HCT116 (cell line): ENCODE measurements around the gene RGS7. TPM values are rescaled to one million over a fixed set of nuclear protein-coding genes. Genes with fewer than 3 reads are reported as not detected.

Source experiments
- ATAC-seq: fragments of 200-7000 bp; cut with Tn5 transposase; 2 replicates; pipeline ENCODE4 v1.9.1; 2020; ENCODE audit warnings: mild to moderate bottlenecking, moderate library complexity
- BruUV-seq: library from RNA; stranded (reverse); fragments of 400-500 nt; replicated peaks from 2 replicates; lab custom pipeline; 2021; lab: Mats Ljungman, UMichigan
- CTCF ChIA-PET: fragments of 300-600 bp; sonication (Branson Sonifier 250); formaldehyde crosslinking; loops from one replicate; lab custom pipeline; 2021; ENCODE audit warnings: antibody characterized with exemption; lab: Charles Lee
- POLR2A ChIA-PET: fragments of 300-600, 350-600 bp; sonication (Branson Sonifier 250); formaldehyde crosslinking; loops from one replicate; lab custom pipeline; 2021; ENCODE audit warnings: antibody characterized with exemption; lab: Charles Lee
- RAD21 ChIA-PET, 2 experiments: fragments of 300-600 bp; sonication (Branson Sonifier 250); formaldehyde crosslinking; loops; one replicate each; lab custom pipeline; 2023; ENCODE audit warnings: low total read pairs in 2 of 2; ENCODE audit not compliant: uncharacterized antibody in 2 of 2, unreplicated experiment in 2 of 2, low non-redundant PET in 1 of 2; lab: Charles Lee
- DNase-seq: peaks from one replicate; pipeline ENCODE4 v3.0.0-alpha.2; 2010; ENCODE audit warnings: low read depth, low spot score
- H2AFZ ChIP-seq: fragments of 200-600 bp; shearing (Covaris generic), sonication (generic); 2 replicates; pipeline ENCODE4 v1.6.1; 2017; ENCODE audit warnings: low read depth, mixed run types, mixed read lengths, antibody characterized with exemption, low read length; ENCODE audit not compliant: poor library complexity, severe bottlenecking
- H3K27ac ChIP-seq: 2 replicates; pipeline ENCODE4 v1.5.1; 2012; ENCODE audit warnings: low read depth, low read length
- H3K27me3 ChIP-seq: fragments of 200-600 bp; sonication (generic); 2 replicates; pipeline ENCODE4 v1.6.1; 2016; ENCODE audit warnings: mixed run types, low read length, mixed read lengths; ENCODE audit not compliant: insufficient read depth
- H3K36me3 ChIP-seq, 2 experiments: fragments of 200-500 bp in 1 of 2; fragments of 200-600 bp in 1 of 2; sonication (Bioruptor generic) in 1 of 2; sonication (generic) in 1 of 2; 2 replicates each; pipeline versions ENCODE4 v1.5.1 to v1.6.1; 2014 to 2016; ENCODE audit warnings: low read length in 2 of 2, inconsistent platforms in 1 of 2, mixed read lengths in 1 of 2, mixed run types in 1 of 2; ENCODE audit not compliant: insufficient read depth in 2 of 2, control insufficient read depth in 1 of 2
- H3K4me1 ChIP-seq, 2 experiments: fragments of 200-600 bp in 1 of 2; sonication (generic) in 1 of 2; 2 replicates each; pipeline versions ENCODE4 v1.5.1 to v1.6.1; 2012 to 2017; ENCODE audit warnings: low read length in 2 of 2, inconsistent platforms in 1 of 2, mild to moderate bottlenecking in 1 of 2, mixed read lengths in 1 of 2, mixed run types in 1 of 2, moderate library complexity in 1 of 2; ENCODE audit not compliant: insufficient read depth in 2 of 2, control insufficient read depth in 1 of 2
- H3K4me2 ChIP-seq: fragments of 200-600 bp; sonication (generic); 2 replicates; pipeline ENCODE4 v1.6.1; 2017; ENCODE audit warnings: mixed run types, low read length, mixed read lengths
- H3K4me3 ChIP-seq, 2 experiments: fragments of 200-600 bp in 1 of 2; sonication (generic) in 1 of 2; replicated peaks in 1 of 2; 2 replicates each; pipeline ENCODE4 v1.5.1; 2011 to 2016; ENCODE audit warnings: low read length in 2 of 2, control low read depth in 1 of 2, low read depth in 1 of 2, mild to moderate bottlenecking in 1 of 2, mixed read lengths in 1 of 2, mixed run types in 1 of 2
- H3K79me2 ChIP-seq: fragments of 200-600 bp; sonication (generic); 2 replicates; pipeline ENCODE4 v1.6.1; 2017; ENCODE audit warnings: mild to moderate bottlenecking, mixed run types, low read length, moderate library complexity, mixed read lengths; ENCODE audit not compliant: insufficient read depth
- H3K9ac ChIP-seq: fragments of 200-600 bp; sonication (generic); 2 replicates; pipeline ENCODE4 v1.6.1; 2016; ENCODE audit warnings: low read length, mixed read lengths
- H3K9me2 ChIP-seq: fragments of 200-600 bp; sonication (generic), shearing (Covaris generic); 2 replicates; pipeline ENCODE4 v1.6.1; 2017; ENCODE audit warnings: mixed run types, mild to moderate bottlenecking, moderate library complexity; ENCODE audit not compliant: insufficient read depth
- H3K9me3 ChIP-seq, 2 experiments: fragments of 200-500 bp in 1 of 2; fragments of 200-600 bp in 1 of 2; sonication (Bioruptor generic) in 1 of 2; sonication (generic) in 1 of 2; 2 replicates each; pipeline ENCODE4 v1.6.1; 2014 to 2017; ENCODE audit warnings: low read length in 2 of 2, mixed read lengths in 2 of 2, inconsistent platforms in 1 of 2, low read depth in 1 of 2, mild to moderate bottlenecking in 1 of 2, mixed run types in 1 of 2, moderate library complexity in 1 of 2; ENCODE audit not compliant: control insufficient read depth in 1 of 2, insufficient read depth in 1 of 2
- H4K20me1 ChIP-seq: fragments of 200-600 bp; sonication (generic), shearing (Covaris generic); 2 replicates; pipeline ENCODE4 v1.6.1; 2017; ENCODE audit warnings: mixed run types, mild to moderate bottlenecking, moderate library complexity; ENCODE audit not compliant: insufficient read depth
- ATF3 ChIP-seq: IDR thresholded peaks from 2 replicates; pipeline ENCODE4 v1.6.1; 2012
- CEBPB ChIP-seq: IDR thresholded peaks from 2 replicates; pipeline ENCODE4 v1.6.1; 2012; ENCODE audit warnings: low read depth
- CTCF ChIP-seq, 3 experiments: fragments of 200-600 bp in 1 of 3; sonication (generic) in 1 of 3; IDR thresholded peaks in 2 of 3; conservative IDR thresholded peaks in 1 of 3; 2 replicates each; pipeline ENCODE4 v1.5.1; 2012 to 2017; ENCODE audit warnings: low read depth in 2 of 3, low read length in 2 of 3, antibody characterized with exemption in 1 of 3, borderline replicate concordance in 1 of 3, control low read depth in 1 of 3, mild to moderate bottlenecking in 1 of 3, mixed read lengths in 1 of 3, mixed run types in 1 of 3, moderate library complexity in 1 of 3; ENCODE audit not compliant: insufficient read depth in 1 of 3
- EGR1 ChIP-seq: IDR thresholded peaks from 2 replicates; pipeline ENCODE4 v1.6.1; 2012; ENCODE audit warnings: low read depth
- ELF1 ChIP-seq: IDR thresholded peaks from 2 replicates; pipeline ENCODE4 v1.6.1; 2012; ENCODE audit warnings: low read depth, borderline replicate concordance
- EZH2 ChIP-seq: fragments of 200-600 bp; sonication (generic); IDR thresholded peaks from 2 replicates; pipeline ENCODE4 v1.6.1; 2017; ENCODE audit warnings: antibody characterized with exemption, mixed run types
- FOSL1 ChIP-seq: IDR thresholded peaks from 2 replicates; pipeline ENCODE4 v1.6.1; 2012; ENCODE audit warnings: low read depth
- JUND ChIP-seq: IDR thresholded peaks from 2 replicates; pipeline ENCODE4 v1.6.1; 2012
- MAX ChIP-seq: IDR thresholded peaks from 2 replicates; pipeline ENCODE4 v1.6.1; 2012
- POLR2A ChIP-seq: IDR thresholded peaks from 2 replicates; pipeline ENCODE4 v1.7.0; 2011; ENCODE audit warnings: borderline replicate concordance; ENCODE audit not compliant: insufficient read depth, insufficient read length; ENCODE audit errors: extremely low read depth
- POLR2AphosphoS5 ChIP-seq: IDR thresholded peaks from 2 replicates; pipeline ENCODE4 v1.6.1; 2011; ENCODE audit warnings: mild to moderate bottlenecking, low read depth, low read length, moderate library complexity
- REST ChIP-seq: IDR thresholded peaks from 2 replicates; pipeline ENCODE4 v1.6.1; 2012; ENCODE audit warnings: low read depth
- SIN3A ChIP-seq: IDR thresholded peaks from 2 replicates; pipeline ENCODE4 v1.6.1; 2012; ENCODE audit warnings: low read depth
- YY1 ChIP-seq: IDR thresholded peaks from 2 replicates; pipeline ENCODE4 v1.6.1; 2011; ENCODE audit warnings: low read length, low read depth, moderate library complexity, mild to moderate bottlenecking; ENCODE audit not compliant: insufficient replicate concordance; ENCODE audit errors: extremely low read depth
- ZFX ChIP-seq: fragments of 450-650 bp; IDR thresholded peaks from 2 replicates; pipeline ENCODE4 v1.6.1; 2017
- ZNF274 ChIP-seq: fragments of 200-500 bp; sonication (Bioruptor generic); IDR thresholded peaks from 2 replicates; pipeline ENCODE4 v1.6.1; 2014; ENCODE audit warnings: mild to moderate bottlenecking, low read depth, low read length, inconsistent platforms
- intact Hi-C: fragments of 100-400 bp; cut with micrococcal nuclease; formaldehyde crosslinking; loops from 2 replicates; pipeline ENCODE4 v1.10.0; 2022
- total RNA-seq: library from RNA; stranded (reverse); gene quantifications from one replicate; pipeline ENCODE4 v1.2.1, GENCODE V29; 2021; ENCODE audit not compliant: unreplicated experiment

RGS7 gene
- total RNA-seq, 1 experiment from 2014 or later, result not detected

GRCh38 chr1:241272828-241273227, 84.2 kb downstream of the RGS7 start:
- DNase-seq (no peak), ATAC-seq (no peak)
- H3K36me3 ChIP-seq, result no peaks in the 10 kb centered on the region
- POLR2A ChIA-PET, result no interaction called here
- no peaks in the 10 kb centered on the region for H3K4me1 ChIP-seq
- peaks cover 12 to 18% of the 10 kb centered on the region in 2 experiments; a peak in 2 of 4 replicates for H3K9me3 ChIP-seq
- no TSS peak for BruUV-seq
- no peaks in the 10 kb centered on the region for H3K27me3 ChIP-seq
- H3K4me3 ChIP-seq, result no peak overlapping the region
- H4K20me1 ChIP-seq, result no peaks in the 10 kb centered on the region
- TF ChIP-seq ZNF274 (no peak), SIN3A (no peak), EGR1 (no peak)
- intact Hi-C loops, result no loop called here
- no peak overlapping the region for H3K9ac ChIP-seq
- CTCF ChIA-PET, result no interaction called here
- RAD21 ChIA-PET, result no interaction called here
- no peak overlapping the region for H2AFZ ChIP-seq
- H3K9me2 ChIP-seq, result no peaks in the 10 kb centered on the region
- H3K79me2 ChIP-seq, result no peaks in the 10 kb centered on the region
- no peak overlapping the region for H3K27ac ChIP-seq
- no peak overlapping the region for H3K4me2 ChIP-seq

GRCh38 chr1:241271427-241271826, 85.6 kb downstream of the RGS7 start:
- ChIA-PET RAD21 (no interaction called here), POLR2A (no interaction called here), CTCF (no interaction called here)
- Histone ChIP-seq H3K36me3 (no peaks in the 10 kb centered on the region), H3K27ac (no peak overlapping the region), H3K4me3 (no peak overlapping the region), H3K4me2 (no peak overlapping the region), H3K9ac (no peak overlapping the region), H3K4me1 (no peaks in the 10 kb centered on the region), H3K79me2 (no peaks in the 10 kb centered on the region), H3K27me3 (no peaks in the 10 kb centered on the region), H3K9me2 (no peaks in the 10 kb centered on the region), H2AFZ (no peak overlapping the region), H3K9me3 (peaks cover 12 to 18% of the 10 kb centered on the region in 2 experiments; a peak in 2 of 4 replicates), H4K20me1 (no peaks in the 10 kb centered on the region)
- no peak for ATAC-seq
- DNase-seq, result no peak
- intact Hi-C loops, result no loop called here
- no TSS peak for BruUV-seq
- TF ChIP-seq EZH2 (no peak), CEBPB (no peak), ZFX (no peak), JUND (no peak), ELF1 (no peak), REST (no peak), POLR2A (no peak), FOSL1 (no peak), CTCF (IDR thresholded peaks at IDR 0.05 in 2 of 3, conservative IDR thresholded peaks at IDR 0.05 in 1 of 3; ENCODE audit: borderline replicate concordance in 1 of 3, insufficient read depth in 1 of 3, low read depth in 2 of 3, low read length in 2 of 3) (no peak), YY1 (no peak), MAX (no peak), POLR2AphosphoS5 (no peak), ATF3 (no peak)
